Measurements from ENCODE around the gene SLC29A1.

- TF ChIP-seq CTCF (IDR thresholded peaks at IDR 0.05; ENCODE audit: extremely low read depth in 1 of 2, insufficient read depth in 1 of 2, low read depth in 1 of 2, low read length in 2 of 2), result peak in 1 of 2 donors; percentile 30
- no peak for TF ChIP-seq EZH2 (IDR thresholded peaks at IDR 0.05; ENCODE audit: borderline replicate concordance, low read depth, low read length, severe bottlenecking)
- peak; percentile 78 for TF ChIP-seq POLR2AphosphoS5 (IDR thresholded peaks at IDR 0.05; ENCODE audit: insufficient read depth, low read depth, low read length)
- no peak for TF ChIP-seq MAX (IDR thresholded peaks at IDR 0.05; ENCODE audit: insufficient read depth, insufficient read length)
- TF ChIP-seq POLR2A (IDR thresholded peaks at IDR 0.05; ENCODE audit: low read depth, low read length), result peak; percentile 71
Measured at GRCh38 chr6:44223319-44224028, at the start of gene SLC29A1.
